Memory B cell (primary cell): ENCODE results near the gene TEX13A.

Source experiments
- ATAC-seq: fragments of 150-1000 bp; cut with Tn5 transposase; 2 replicates; pipeline ENCODE4 v1.10.0; 2021; ENCODE audit warnings: low read depth, mild to moderate bottlenecking, moderate library complexity
- DNase-seq, 2 donors: peaks; one replicate each; pipeline ENCODE4 v3.0.0; 2022; ENCODE audit warnings: low spot score in 2 of 2
- H3K27ac Mint-ChIP-seq: one replicate; pipeline ENCODE4 v1.8.0; 2022; ENCODE audit warnings: mild to moderate bottlenecking, moderate library complexity, mixed read lengths
- H3K27me3 Mint-ChIP-seq: one replicate; pipeline ENCODE4 v1.8.0; 2022; ENCODE audit warnings: mixed read lengths
- H3K36me3 Mint-ChIP-seq: one replicate; pipeline ENCODE4 v1.8.0; 2022; ENCODE audit warnings: mild to moderate bottlenecking, mixed read lengths
- H3K4me1 Mint-ChIP-seq: one replicate; pipeline ENCODE4 v1.8.0; 2022; ENCODE audit warnings: mixed read lengths
- H3K4me3 Mint-ChIP-seq: one replicate; pipeline ENCODE4 v1.8.0; 2022; ENCODE audit warnings: mild to moderate bottlenecking, moderate library complexity, mixed read lengths
- H3K9me3 Mint-ChIP-seq: one replicate; pipeline ENCODE4 v1.8.0; 2022; ENCODE audit warnings: mixed read lengths

TEX13A gene

DNA sequence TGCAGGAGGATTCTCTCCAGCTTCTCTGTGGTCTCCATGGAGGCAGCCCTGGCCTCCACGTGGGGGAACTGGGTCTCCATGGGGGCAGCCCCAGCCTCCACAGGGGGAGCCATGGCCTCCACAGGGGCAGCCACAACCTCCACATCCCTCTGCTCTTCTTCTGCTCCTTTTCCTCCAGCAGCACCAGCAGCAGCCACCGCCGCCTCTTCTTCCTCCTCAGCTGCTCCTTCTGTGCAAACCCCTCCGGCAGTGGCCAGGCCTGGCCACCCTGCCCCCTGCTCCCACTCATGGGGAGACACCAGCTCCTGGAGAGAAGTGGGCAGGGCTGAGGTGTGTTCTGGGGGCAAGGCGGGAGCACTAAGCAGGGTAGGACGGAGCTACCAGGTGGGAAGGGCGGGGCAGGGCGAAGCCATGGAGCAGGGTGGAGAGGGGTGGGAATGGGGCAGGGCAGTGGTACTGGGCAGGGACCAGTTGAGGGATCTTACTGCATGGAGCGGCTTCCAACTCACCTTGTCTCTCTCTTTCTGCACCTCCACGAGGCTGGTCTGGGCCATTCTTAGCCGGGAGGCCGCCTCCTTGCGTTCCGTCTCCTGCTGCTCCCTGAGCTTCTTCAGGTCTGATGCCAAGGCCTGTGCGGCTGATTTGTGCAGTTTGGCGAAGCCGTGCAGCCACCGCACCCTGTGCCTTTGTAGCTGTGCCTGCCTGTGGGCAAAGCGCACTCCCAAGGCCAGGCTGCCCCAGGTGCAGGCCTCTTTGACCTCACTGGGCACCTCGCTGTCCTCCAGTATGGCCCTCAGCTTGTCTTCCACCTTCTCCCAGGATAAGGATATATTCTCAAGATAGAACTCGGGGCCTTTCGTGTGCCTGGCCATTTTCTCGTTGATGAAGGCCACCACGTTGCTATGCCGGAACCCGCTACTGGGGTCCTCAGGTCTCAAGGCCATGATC is 766 bp downstream of the TEX13A start:
- no peaks in the 10 kb centered on the region for H3K36me3 Mint-ChIP-seq
- H3K27ac Mint-ChIP-seq = no peak overlapping the region
- no peak for DNase-seq
- H3K4me3 Mint-ChIP-seq = no peak overlapping the region
- H3K27me3 Mint-ChIP-seq = no peaks in the 10 kb centered on the region
- peaks cover 8% of the 10 kb centered on the region for H3K9me3 Mint-ChIP-seq
- ATAC-seq = no peak
- no peaks in the 10 kb centered on the region for H3K4me1 Mint-ChIP-seq

DNA sequence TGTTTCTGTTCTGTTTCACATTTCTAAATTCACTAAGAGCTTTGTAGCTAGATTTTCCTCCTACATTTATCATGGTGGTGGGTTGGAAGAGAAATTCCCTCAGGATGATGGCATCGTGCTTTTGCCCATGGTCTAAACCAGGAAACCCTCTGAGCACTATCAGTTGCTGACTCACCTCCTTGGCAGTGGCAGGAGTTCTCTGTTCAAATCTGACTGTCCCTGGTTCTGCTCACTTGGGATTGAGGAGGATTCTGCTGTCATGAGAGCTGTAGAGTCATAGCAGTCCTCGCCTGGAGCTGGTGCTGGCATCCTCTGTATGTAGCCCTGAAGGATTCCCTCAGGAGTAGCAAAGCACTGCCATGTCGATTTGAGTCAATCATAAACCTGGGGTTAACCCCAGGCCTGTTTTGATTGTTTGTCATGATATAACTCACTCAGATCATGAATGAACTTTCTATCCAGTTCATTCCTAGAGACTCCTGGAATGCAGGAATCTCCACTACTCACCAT is 9.4 kb downstream of the TEX13A start:
- Mint-ChIP-seq H3K27me3 (no peaks in the 10 kb centered on the region), H3K9me3 (peaks cover 7% of the 10 kb centered on the region), H3K4me1 (no peaks in the 10 kb centered on the region), H3K27ac (no peak overlapping the region), H3K4me3 (no peak overlapping the region), H3K36me3 (no peaks in the 10 kb centered on the region)
- ATAC-seq = no peak
- no peak for DNase-seq

DNA sequence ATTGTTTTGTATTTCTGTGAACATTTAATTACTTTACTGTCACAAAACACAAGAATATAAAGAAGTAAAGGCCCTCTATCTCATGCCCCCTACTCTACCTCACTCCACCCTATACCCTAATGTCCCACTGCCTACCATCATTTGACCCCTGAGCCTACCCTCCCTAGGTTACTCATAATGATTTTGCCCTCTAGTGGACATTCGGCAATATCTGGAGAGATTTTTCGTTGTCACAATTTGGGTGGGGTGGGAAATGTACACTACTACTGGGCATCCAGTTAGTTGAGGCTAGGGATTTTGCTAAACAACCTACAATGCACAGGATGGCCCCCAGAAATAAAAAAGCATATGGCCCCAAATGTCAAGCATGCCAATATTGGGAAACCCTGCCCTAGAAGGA is 10.2 kb downstream of the TEX13A start:
- no peak for ATAC-seq
- H3K9me3 Mint-ChIP-seq = peaks cover 5% of the 10 kb centered on the region
- DNase-seq = no peak
- H3K4me1 Mint-ChIP-seq = no peaks in the 10 kb centered on the region
- H3K4me3 Mint-ChIP-seq = no peak overlapping the region
- H3K27me3 Mint-ChIP-seq = no peaks in the 10 kb centered on the region
- no peaks in the 10 kb centered on the region for H3K36me3 Mint-ChIP-seq
- H3K27ac Mint-ChIP-seq = no peak overlapping the region

DNA sequence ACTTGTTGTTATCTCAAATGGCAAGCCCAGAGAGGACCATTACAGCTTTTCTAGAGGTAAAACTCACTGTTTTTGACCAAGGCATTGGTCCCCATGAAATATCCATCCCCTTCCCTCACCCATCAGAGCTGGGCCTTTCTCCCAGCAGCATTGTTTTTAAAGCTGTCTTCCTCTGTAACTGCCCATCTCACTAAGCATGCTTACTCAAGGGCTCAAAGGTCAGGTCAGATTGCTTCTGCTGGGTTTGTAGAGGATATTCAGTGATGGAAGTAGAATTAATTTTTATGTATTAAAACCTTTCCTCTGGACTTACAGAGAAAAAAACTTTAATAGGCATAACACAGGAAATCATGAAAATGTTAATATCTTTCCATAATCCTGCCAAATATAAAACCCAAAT is 11.1 kb downstream of the TEX13A start:
- no peaks in the 10 kb centered on the region for H3K36me3 Mint-ChIP-seq
- no peaks in the 10 kb centered on the region for H3K27me3 Mint-ChIP-seq
- no peaks in the 10 kb centered on the region for H3K4me1 Mint-ChIP-seq
- ATAC-seq (no peak), DNase-seq (no peak)
- H3K27ac Mint-ChIP-seq = no peak overlapping the region
- no peak overlapping the region for H3K4me3 Mint-ChIP-seq
- H3K9me3 Mint-ChIP-seq = no peaks in the 10 kb centered on the region

DNA sequence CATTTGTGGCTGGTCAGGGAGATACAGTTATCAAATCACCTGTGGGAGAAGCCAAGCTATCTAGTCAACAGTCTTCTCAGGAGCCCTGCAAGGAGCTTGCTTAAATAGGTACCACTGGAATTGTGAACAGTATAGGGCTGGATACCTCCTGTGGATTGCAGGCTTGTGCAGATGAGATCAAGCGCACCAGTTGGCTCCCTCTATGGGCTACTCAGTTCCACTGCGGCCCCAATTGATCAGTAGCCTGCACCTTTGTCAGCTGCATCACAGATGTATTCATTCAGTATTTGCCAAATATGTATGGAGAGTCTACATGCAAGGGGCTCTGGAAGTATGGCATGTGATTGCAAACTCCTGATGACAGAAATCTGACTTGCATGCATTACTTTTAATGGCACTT is 28.6 kb downstream of the TEX13A start:
- Mint-ChIP-seq H3K36me3 (no peaks in the 10 kb centered on the region), H3K4me1 (no peaks in the 10 kb centered on the region), H3K27ac (no peak overlapping the region), H3K4me3 (no peak overlapping the region), H3K9me3 (no peaks in the 10 kb centered on the region), H3K27me3 (no peaks in the 10 kb centered on the region)
- DNase-seq (no peak), ATAC-seq (no peak)

DNA sequence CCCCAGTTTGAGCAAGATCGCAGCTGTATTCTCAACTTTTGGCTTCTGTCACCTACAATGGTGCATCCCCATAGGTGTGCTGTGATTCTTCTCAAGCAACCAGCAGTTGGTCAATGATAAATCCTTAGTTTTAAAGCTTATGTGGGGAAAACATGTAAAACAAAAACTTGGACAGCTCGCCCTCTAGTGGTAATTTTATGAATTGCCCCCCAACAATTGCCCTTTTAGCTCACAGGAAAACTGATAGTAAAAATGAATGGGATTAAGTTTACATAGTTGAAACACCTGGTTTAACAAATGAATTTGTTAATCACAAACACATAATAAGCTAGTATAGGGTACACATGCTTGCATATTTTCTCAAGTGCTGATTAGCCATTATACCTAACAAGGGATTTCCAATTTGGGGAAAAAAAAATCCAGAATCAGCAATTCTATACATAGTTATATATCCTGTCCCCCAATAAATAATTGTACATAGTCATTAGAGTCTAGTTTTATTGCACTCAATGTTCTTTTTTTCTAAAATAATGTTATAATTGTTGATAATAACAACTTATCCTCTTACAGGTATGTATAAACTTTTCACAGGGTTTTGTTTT is 30.1 kb downstream of the TEX13A start:
- Mint-ChIP-seq H3K9me3 (no peaks in the 10 kb centered on the region), H3K4me3 (no peak overlapping the region), H3K27ac (no peak overlapping the region), H3K27me3 (no peaks in the 10 kb centered on the region), H3K36me3 (no peaks in the 10 kb centered on the region), H3K4me1 (no peaks in the 10 kb centered on the region)
- DNase-seq = peak; percentile 3 to 18
- ATAC-seq = no peak

DNA sequence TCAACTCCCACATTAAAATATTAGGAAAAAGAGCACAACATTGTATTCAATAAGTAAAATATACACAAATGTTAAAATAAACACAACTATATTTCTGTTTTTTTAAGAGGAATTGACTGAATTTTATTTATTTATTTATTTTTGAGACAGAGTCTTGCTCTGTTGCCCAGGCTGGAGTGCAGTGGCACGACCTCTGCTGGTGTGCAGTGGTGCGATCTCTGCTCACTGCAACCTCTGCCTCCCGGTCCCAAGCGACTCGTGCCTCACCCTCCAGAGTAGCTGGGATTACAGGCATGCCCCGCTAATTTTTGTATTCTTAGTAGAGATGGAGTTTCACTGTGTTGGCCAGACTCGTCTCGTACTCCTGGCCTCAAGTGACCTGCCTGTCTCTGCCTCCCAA is 31.4 kb downstream of the TEX13A start:
- Mint-ChIP-seq H3K27ac (no peak overlapping the region), H3K4me1 (no peaks in the 10 kb centered on the region), H3K9me3 (no peaks in the 10 kb centered on the region), H3K27me3 (no peaks in the 10 kb centered on the region), H3K4me3 (no peak overlapping the region), H3K36me3 (no peaks in the 10 kb centered on the region)
- ATAC-seq = no peak
- DNase-seq = no peak

DNA sequence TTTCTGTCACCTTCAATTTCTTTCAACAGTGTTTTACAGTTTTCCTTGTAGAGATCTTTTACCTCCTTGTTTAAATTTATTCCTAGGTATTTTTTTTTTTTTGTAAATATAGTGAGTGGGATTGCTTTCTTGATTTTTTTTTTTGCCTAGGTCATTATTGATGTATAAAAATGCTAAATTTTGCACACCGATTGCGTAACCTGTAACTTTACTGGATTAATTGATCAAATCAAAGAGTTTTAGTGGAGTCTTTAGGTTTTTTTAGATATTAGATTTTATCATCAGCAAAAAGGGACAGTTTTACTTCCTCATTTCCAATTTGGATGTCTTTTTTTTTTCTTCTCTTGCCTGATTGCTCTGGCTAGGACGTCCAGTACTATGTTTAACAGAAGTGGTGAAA is 40.9 kb downstream of the TEX13A start:
- Mint-ChIP-seq H3K27ac (no peak overlapping the region), H3K27me3 (no peaks in the 10 kb centered on the region), H3K4me3 (no peak overlapping the region), H3K36me3 (no peaks in the 10 kb centered on the region), H3K4me1 (no peaks in the 10 kb centered on the region), H3K9me3 (no peaks in the 10 kb centered on the region)
- ATAC-seq = no peak
- DNase-seq = no peak

DNA sequence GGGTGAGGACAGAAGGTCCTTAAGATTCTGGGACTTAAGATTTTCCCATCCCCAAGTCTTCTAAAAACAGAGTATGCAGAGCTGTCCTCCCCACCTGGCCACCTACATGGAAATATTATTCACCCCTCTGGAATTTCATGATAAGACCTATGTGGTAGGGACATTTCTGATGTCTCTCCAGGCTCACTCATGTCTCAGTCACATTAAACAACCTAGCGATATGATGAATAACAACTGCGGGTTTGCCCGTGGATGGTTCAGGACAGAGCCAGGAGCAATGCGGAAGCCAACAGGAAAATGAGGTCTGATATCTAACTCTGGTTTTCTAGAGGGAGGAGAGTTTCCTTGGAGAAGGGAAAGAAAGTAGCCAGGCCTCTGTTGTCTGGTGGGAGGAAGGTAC is 47.4 kb downstream of the TEX13A start:
- Mint-ChIP-seq H3K27ac (no peak overlapping the region), H3K27me3 (no peaks in the 10 kb centered on the region), H3K4me1 (no peaks in the 10 kb centered on the region), H3K9me3 (peaks cover 2% of the 10 kb centered on the region), H3K4me3 (no peak overlapping the region), H3K36me3 (no peaks in the 10 kb centered on the region)
- ATAC-seq = no peak
- no peak for DNase-seq
